Kidney epithelial cell (primary cell): ENCODE measurements around the gene FAM83B. TPM values are rescaled to one million over a fixed set of nuclear protein-coding genes. Genes with fewer than 3 reads are reported as not detected.

Source experiments
- DNase-seq: peaks from one replicate; pipeline ENCODE4 v3.0.0-alpha.2; 2010; ENCODE audit warnings: low read depth
- H3K27me3 ChIP-seq: 2 replicates; pipeline ENCODE4 v1.6.0; 2011; ENCODE audit warnings: low read length; ENCODE audit not compliant: control insufficient read depth, insufficient read depth
- H3K36me3 ChIP-seq: 2 replicates; pipeline ENCODE4 v1.5.1; 2011; ENCODE audit warnings: low read length; ENCODE audit not compliant: control insufficient read depth, insufficient read depth
- H3K4me3 ChIP-seq: 2 replicates; pipeline ENCODE4 v1.5.1; 2011; ENCODE audit warnings: low read depth, mild to moderate bottlenecking, control low read depth, low read length
- total RNA-seq: library from RNA; depleted of rRNA; stranded (reverse); fragments of >200 nt; gene quantifications from 2 replicates; pipeline ENCODE4 v1.2.3, GENCODE V29; 2015
- TF ChIP-seq, protein P1 (sequence below): IDR thresholded peaks from 2 replicates; pipeline ENCODE4 v1.5.1; 2011; ENCODE audit warnings: mild to moderate bottlenecking, moderate library complexity, low read length, control low read depth, inconsistent platforms; ENCODE audit not compliant: insufficient read depth, poor library complexity, severe bottlenecking

FAM83B gene
- total RNA-seq, 1 donor from 2014 or later, result 14.5 TPM

DNA sequence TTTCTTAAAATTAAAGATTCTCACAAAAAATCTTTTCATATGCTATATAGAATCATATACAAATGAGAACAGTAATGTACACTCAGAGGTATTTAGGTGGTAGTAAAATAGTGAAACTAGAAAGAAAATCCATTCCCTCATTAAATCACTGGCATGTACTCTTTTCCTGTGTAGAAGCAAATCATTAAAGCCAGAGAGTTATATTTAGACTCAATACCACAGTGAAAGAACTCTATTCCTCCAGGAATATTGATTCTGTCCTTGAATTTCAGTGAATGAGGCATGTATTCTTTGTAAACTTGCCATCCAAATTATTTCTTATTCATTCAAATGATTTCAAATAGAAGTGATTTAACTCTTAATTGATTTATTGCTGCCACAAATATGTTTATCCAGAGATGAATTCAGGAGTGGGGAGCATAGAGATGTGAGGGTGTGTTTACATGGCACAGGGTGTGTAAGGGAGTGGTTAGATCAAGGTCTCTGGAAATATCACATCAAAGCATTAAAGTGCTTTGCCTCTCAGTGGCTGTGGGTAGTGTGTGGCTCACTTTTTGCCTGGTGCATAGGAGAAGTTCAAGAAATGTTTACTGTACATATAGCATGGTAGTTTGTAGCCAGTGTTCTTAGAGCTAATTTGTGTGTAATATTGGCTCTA lies 141.2 kb downstream of the FAM83B start:
- Histone ChIP-seq H3K4me3 (no peak overlapping the region), H3K27me3 (no peaks in the 10 kb centered on the region), H3K36me3 (no peaks in the 10 kb centered on the region)
- TF ChIP-seq, protein P1, sequence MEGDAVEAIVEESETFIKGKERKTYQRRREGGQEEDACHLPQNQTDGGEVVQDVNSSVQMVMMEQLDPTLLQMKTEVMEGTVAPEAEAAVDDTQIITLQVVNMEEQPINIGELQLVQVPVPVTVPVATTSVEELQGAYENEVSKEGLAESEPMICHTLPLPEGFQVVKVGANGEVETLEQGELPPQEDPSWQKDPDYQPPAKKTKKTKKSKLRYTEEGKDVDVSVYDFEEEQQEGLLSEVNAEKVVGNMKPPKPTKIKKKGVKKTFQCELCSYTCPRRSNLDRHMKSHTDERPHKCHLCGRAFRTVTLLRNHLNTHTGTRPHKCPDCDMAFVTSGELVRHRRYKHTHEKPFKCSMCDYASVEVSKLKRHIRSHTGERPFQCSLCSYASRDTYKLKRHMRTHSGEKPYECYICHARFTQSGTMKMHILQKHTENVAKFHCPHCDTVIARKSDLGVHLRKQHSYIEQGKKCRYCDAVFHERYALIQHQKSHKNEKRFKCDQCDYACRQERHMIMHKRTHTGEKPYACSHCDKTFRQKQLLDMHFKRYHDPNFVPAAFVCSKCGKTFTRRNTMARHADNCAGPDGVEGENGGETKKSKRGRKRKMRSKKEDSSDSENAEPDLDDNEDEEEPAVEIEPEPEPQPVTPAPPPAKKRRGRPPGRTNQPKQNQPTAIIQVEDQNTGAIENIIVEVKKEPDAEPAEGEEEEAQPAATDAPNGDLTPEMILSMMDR, result no peak
- DNase-seq, result no peak

DNA sequence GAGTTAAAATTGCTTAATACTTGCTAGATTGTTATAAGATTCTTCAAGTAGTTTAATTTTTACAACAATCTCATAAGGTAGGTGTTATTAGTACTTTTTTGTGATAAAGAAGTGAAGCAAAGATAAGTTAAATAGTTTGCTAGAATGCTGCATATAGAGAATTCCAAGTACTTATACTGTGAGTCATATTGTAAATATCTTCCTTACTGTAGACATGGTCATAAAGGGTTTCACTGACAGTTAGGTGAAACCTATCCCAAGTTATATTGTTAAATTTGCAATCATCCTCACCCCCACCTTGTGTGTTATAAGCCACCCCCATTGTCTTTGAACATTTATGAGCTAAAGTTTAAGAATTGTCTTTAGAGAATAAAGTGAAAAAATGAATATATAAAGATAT lies 142.0 kb downstream of the FAM83B start:
- TF ChIP-seq, protein P1, result no peak
- DNase-seq, result no peak
- Histone ChIP-seq H3K36me3 (no peaks in the 10 kb centered on the region), H3K27me3 (no peaks in the 10 kb centered on the region), H3K4me3 (no peak overlapping the region)

DNA sequence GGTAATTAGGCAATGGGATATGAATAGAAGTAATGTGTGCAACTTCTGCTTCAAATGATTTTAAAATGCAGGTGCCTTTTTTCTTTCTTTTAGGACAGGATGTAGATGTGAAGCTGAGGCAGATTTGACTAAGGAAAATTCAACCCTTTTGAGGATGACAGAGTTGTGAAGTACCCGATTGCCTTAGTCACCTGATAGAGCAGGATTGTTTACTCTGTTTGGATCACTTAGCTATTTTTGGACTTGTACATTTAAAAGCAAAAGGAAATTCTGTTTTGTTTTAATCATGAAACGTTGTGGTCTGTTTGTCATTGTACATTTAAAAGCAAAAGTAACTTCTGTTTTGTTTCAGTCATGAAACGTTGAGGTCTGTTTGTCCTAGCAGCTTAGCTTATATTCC lies 143.4 kb downstream of the FAM83B start:
- H3K36me3 ChIP-seq, result no peaks in the 10 kb centered on the region
- DNase-seq, result no peak
- TF ChIP-seq, protein P1, result no peak
- H3K27me3 ChIP-seq, result no peaks in the 10 kb centered on the region
- no peak overlapping the region for H3K4me3 ChIP-seq
